H1 (cell line): ENCODE results near the gene CTIF. TPM values are rescaled to one million over a fixed set of nuclear protein-coding genes. Genes with fewer than 3 reads are reported as not detected.

Experiments
- BRCA1 ChIP-seq: IDR thresholded peaks from 2 replicates; pipeline ENCODE4 v1.6.1; 2012; ENCODE audit warnings: low read depth, low read length, improper control_type of control experiment
- CHD7 ChIP-seq: fragments of 300-600 bp; sonication (generic); IDR thresholded peaks from 2 replicates; pipeline ENCODE4 v1.7.1; 2012; ENCODE audit warnings: low read length, moderate library complexity, mild to moderate bottlenecking, inconsistent platforms; ENCODE audit not compliant: insufficient replicate concordance
- E2F6 ChIP-seq: IDR thresholded peaks from 2 replicates; pipeline ENCODE4 v1.6.1; 2012; ENCODE audit warnings: inconsistent platforms
- JUND ChIP-seq: IDR thresholded peaks from 2 replicates; pipeline ENCODE4 v1.6.1; 2011; ENCODE audit warnings: mild to moderate bottlenecking, improper control_type of control experiment, low read length
- MAX ChIP-seq: IDR thresholded peaks from 2 replicates; pipeline ENCODE4 v1.6.1; 2012; ENCODE audit warnings: inconsistent platforms
- PHF8 ChIP-seq: fragments of 200-600 bp; sonication (generic); conservative IDR thresholded peaks from 2 replicates; pipeline ENCODE4 v1.7.1; 2012; ENCODE audit warnings: low read depth, mild to moderate bottlenecking, inconsistent platforms, low read length, moderate library complexity
- SP4 ChIP-seq: IDR thresholded peaks from 2 replicates; pipeline ENCODE4 v1.6.1; 2012; ENCODE audit warnings: low read length, inconsistent platforms
- TBP ChIP-seq: IDR thresholded peaks from 2 replicates; pipeline ENCODE4 v1.6.1; 2011; ENCODE audit warnings: low read depth, low read length, improper control_type of control experiment
- USF2 ChIP-seq: IDR thresholded peaks from 2 replicates; pipeline ENCODE4 v1.6.1; 2011; ENCODE audit warnings: low read length, improper control_type of control experiment
- polyA plus RNA-seq, 7 experiments: library from polyadenylated mRNA; depleted of rRNA in 3 of 7; stranded (reverse) in 5 of 7; unstranded in 2 of 7; fragments of >200 nt in 5 of 7; fragments of 200-250 nt in 2 of 7; gene quantifications; 1 replicate in 5 of 7; 2 replicates in 1 of 7; 4 replicates in 1 of 7; pipeline versions ENCODE4 v1.2.1 to v1.2.3, GENCODE V29; 2011 to 2013; ENCODE audit warnings: missing spikeins in 2 of 7, mixed read lengths in 2 of 7
- total RNA-seq: library from RNA; stranded (reverse); fragmentation: NEBNext Ultra II Directional; extraction: Animal tissue kit (Norgen Biotek cat#: 25700); gene quantifications from 2 replicates; pipeline ENCODE4 v1.2.1, GENCODE V29; 2021

CTIF gene
- total and polyA plus RNA-seq, 2 of the 8 experiments (the other 6 are each of a cell fraction or from before 2014, with no cell fraction given) = 9.0 to 17.8 TPM

- TF ChIP-seq JUND (no peak), E2F6 (no peak), CHD7 (no peak), PHF8 (no peak), BRCA1 (no peak), TBP (no peak), MAX (no peak), SP4 (no peak), USF2 (no peak)
Observed at GRCh38 chr18:48611785-48612480, 73.1 kb downstream of the CTIF start (continued).
